LNCaP clone FGC (cell line): ENCODE results near the gene IL6R.

Source experiments
- DNase-seq: peaks from one replicate; pipeline ENCODE4 v3.0.0-alpha.2; 2011; ENCODE audit warnings: low read depth
- H3K4me3 ChIP-seq: 2 replicates; pipeline ENCODE4 v1.5.1; 2011; ENCODE audit warnings: mild to moderate bottlenecking, low read depth, low read length, control low read depth
- TF ChIP-seq, protein P1 (sequence below): IDR thresholded peaks from 2 replicates; pipeline ENCODE4 v1.5.1; 2012; ENCODE audit warnings: mild to moderate bottlenecking; ENCODE audit not compliant: control insufficient read depth, insufficient read depth; ENCODE audit errors: extremely low read depth

IL6R gene

DNA sequence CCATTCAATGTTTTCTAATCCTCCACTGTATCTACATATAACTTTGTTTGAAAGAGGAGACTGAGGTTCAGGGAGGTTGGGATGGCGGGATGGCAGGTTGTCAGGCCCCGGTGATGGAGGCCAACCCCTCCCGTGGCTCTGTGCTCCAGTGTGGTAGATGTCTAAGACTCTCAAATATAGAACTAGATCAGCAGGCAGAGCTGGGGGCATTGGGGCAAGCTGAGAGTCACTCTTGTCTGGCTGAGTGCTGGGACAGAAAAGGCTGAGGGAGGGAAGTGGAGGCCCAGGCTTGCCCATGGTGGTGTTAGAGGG, 1.7 kb downstream of the IL6R start:
- no peak for DNase-seq
- H3K4me3 ChIP-seq = peak overlapping the region; percentile 85

DNA sequence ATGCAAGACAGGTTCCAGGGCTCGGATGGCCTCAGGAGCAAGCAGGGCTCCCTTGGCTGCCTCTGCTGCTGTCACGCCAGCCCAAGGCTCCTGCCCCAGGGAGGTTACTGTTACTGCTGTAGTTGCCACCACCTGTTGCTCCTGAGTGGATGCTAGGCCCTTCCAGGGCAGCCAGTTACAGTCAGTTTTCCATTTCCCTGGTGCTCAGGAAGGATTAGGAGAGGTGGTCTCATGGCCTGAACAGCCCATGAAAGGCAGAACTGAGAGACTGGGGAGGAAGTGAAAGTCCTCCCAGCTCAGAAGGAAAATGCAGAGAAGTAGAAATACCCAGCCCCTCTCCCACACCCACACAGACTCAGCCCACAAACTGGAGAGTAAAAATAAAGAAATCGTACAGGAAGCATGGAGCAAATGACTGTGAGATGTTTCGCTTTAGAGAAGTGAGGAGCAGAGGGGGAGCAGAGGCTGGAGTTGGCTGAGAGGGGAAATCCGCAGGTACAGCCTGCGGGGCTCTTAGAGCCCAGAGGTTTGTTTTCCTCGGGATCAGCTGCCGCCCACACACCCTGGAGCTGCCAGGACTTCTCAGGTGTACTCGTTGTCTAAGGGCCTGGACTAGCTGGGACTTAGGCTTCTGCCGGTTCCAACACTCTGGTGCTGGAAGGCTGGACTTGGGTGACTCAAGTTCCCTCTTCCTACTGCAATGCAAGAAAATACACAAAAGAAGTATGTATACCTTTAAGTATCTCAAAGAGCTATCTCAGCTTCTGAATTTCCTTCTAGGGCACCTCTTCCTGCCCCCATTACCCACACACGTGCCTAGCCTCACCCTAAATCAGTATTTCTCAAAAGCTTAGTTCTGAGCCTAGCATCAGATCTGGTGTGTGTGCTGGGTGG, 2.3 kb downstream of the IL6R start:
- TF ChIP-seq, protein P1, sequence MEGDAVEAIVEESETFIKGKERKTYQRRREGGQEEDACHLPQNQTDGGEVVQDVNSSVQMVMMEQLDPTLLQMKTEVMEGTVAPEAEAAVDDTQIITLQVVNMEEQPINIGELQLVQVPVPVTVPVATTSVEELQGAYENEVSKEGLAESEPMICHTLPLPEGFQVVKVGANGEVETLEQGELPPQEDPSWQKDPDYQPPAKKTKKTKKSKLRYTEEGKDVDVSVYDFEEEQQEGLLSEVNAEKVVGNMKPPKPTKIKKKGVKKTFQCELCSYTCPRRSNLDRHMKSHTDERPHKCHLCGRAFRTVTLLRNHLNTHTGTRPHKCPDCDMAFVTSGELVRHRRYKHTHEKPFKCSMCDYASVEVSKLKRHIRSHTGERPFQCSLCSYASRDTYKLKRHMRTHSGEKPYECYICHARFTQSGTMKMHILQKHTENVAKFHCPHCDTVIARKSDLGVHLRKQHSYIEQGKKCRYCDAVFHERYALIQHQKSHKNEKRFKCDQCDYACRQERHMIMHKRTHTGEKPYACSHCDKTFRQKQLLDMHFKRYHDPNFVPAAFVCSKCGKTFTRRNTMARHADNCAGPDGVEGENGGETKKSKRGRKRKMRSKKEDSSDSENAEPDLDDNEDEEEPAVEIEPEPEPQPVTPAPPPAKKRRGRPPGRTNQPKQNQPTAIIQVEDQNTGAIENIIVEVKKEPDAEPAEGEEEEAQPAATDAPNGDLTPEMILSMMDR = no peak
- DNase-seq = no peak
- peak overlapping the region; percentile 85 for H3K4me3 ChIP-seq

More for the DNA sequence above, 1.7 kb downstream of the IL6R start:
- TF ChIP-seq, protein P1 = no peak

DNA sequence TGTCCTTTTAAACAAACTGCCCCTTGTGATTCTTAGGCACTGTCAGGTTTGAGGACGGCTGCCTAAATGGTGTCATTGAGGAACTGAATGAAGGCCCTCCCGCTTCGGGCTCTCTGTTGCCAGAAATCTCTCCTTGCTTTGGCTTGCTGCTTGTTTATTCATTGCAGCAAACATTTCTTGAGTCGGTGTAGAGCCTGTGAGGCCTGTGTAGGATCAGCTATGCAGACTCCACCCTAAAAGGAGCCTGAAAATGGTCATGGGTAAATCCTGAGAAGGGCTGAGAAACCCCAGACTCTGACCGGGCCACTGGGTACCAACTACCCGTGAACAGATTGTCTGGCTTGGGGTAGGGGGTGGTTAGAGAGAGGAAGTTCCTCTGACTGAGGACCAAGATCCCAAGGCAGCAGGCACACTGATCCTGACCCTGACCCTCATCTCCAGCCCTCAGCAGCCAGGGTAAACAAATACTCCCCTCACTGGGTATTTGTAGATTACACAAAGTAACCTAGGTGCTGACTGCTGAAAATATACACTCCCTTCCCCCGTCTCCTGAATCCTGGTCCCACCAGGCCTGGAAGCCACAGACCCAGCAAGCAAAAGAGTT, 3.1 kb downstream of the IL6R start:
- TF ChIP-seq, protein P1 = no peak
- peak; percentile 56 for DNase-seq
- no peak overlapping the region for H3K4me3 ChIP-seq

DNA sequence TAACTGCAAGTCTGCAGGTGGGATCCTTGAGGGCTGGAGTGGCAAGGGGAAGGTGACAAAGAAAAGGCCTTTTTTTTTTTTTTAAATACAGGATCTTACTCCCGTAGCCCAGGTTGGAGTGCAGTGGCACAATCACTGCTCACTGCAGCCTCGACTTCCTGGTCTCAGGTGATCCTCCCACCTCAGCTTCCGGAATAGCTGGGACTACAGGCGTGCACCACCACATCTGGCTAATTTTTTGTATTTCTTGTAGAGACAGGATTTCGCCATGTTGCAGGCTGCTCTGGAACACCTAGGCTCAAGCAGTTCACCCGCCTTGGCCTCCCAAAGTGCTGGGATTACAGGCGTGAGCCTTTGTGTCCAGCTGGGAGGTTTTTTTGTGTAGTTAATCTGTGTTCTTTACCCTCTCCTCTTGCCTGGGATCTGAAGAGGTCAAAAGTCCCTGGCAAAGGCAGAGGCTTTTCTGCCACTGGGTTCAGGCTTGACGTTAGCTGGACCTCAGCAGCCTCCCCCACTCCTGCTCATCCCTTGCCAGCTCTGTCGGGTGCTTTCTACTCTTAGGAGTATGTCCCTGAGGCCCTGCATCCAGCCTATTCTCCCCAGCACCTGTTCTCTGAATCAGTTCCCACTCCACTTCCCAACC, 5.2 kb downstream of the IL6R start:
- TF ChIP-seq, protein P1 = no peak
- no peak overlapping the region for H3K4me3 ChIP-seq
- DNase-seq = no peak

DNA sequence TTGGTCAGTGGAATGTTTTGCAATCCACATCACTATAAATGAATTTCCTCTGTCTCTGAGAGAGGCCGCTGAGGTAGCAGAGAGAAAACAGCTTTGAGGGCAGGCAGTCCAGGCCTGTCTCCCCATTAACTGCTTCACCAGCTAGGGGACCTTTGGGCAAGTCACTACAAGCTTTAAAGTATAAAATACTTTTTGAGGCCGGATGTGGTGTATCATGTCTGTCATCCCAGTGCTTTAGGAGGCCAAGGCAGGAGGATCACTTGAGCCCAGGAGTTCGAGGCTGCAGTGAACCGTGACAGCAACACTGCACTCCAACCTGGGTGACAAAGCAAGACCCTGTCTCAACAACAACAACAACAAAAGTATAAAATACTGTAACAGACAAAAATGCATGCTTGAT, 6.4 kb downstream of the IL6R start:
- TF ChIP-seq, protein P1 = no peak
- no peak for DNase-seq
- no peak overlapping the region for H3K4me3 ChIP-seq

DNA sequence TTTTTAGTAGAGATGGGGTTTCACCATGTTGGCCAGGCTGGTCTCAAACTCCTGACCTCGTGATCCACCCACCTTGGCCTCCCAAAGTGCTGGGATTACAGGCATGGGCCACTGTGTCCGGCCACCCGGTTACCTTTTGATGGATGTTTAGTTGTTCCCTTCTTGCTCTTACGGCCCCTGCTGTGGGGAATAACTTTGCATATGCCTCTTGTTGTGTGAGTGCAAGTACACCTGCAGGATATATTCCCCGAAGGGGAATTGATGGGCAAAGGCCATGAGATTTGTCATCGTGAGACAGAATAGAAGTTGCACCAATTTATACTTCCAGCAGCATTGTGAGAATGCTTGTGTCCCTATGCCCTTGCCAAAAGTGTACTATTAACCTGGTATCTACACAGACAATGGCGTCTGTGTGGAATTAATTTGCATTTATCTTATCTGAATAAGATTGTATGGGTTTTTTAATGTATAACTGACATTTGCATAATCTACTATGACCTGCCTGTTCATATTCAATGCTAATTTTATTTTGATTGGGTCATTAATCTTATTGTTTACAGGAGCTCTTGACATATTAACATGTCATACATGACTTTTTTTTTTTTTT, 8.1 kb downstream of the IL6R start:
- DNase-seq = no peak
- H3K4me3 ChIP-seq = no peak overlapping the region
- TF ChIP-seq, protein P1 = no peak
